SU-DHL-6 (cell line): ENCODE data around the gene OR6S1.
A peak's percentile ranks its signal among the peaks of the same experiment; 100 is the strongest.

Experiments
- H2AFZ ChIP-seq: fragments of 200-600 bp; sonication (generic); 2 replicates; pipeline ENCODE4 v1.6.1; 2014; ENCODE audit warnings: low read depth, mild to moderate bottlenecking, moderate library complexity, mixed read lengths, antibody characterized with exemption, low read length; ENCODE audit not compliant: severe bottlenecking
- H3F3A ChIP-seq: fragments of 200-600 bp; shearing (Covaris generic); 2 replicates; pipeline ENCODE4 v1.6.0; 2016; ENCODE audit warnings: antibody characterized with exemption, mild to moderate bottlenecking; ENCODE audit not compliant: insufficient read depth
- H3K27ac ChIP-seq: fragments of 200-600 bp; sonication (generic); 2 replicates; pipeline ENCODE4 v1.5.1; 2016; ENCODE audit warnings: low read depth, mild to moderate bottlenecking, low read length, moderate library complexity, mixed read lengths
- H3K27me3 ChIP-seq: fragments of 200-600 bp; sonication (generic), shearing (Covaris generic); 2 replicates; pipeline ENCODE4 v1.6.0; 2014; ENCODE audit warnings: mild to moderate bottlenecking, low read length
- H3K36me3 ChIP-seq: fragments of 200-600 bp; sonication (generic); 2 replicates; pipeline ENCODE4 v1.6.1; 2014; ENCODE audit warnings: mild to moderate bottlenecking, low read length, mixed read lengths
- H3K4me2 ChIP-seq: fragments of 300-600, 200-600 bp; shearing (Covaris generic), sonication (generic); 2 replicates; pipeline ENCODE4 v1.6.0; 2014; ENCODE audit warnings: low read length, low read depth, mild to moderate bottlenecking; ENCODE audit not compliant: poor library complexity, severe bottlenecking
- H3K4me3 ChIP-seq: fragments of 200-600 bp; sonication (generic); 2 replicates; pipeline ENCODE4 v1.5.1; 2014; ENCODE audit warnings: antibody characterized with exemption, low read length, mild to moderate bottlenecking, mixed read lengths; ENCODE audit not compliant: insufficient read depth, poor library complexity, severe bottlenecking
- H3K79me2 ChIP-seq: fragments of 200-600 bp; sonication (generic); 2 replicates; pipeline ENCODE4 v1.6.1; 2014; ENCODE audit warnings: mild to moderate bottlenecking, low read length, moderate library complexity; ENCODE audit not compliant: insufficient read depth
- H3K9ac ChIP-seq: fragments of 200-600 bp; sonication (generic); 2 replicates; pipeline ENCODE4 v1.7.0; 2014; ENCODE audit warnings: mild to moderate bottlenecking, low read length
- H3K9me2 ChIP-seq: fragments of 200-600 bp; sonication (generic); replicated peaks from 2 replicates; pipeline ENCODE4 v1.6.1; 2014; ENCODE audit warnings: low read length; ENCODE audit not compliant: insufficient read depth
- H3K9me3 ChIP-seq: fragments of 200-600 bp; sonication (generic); 2 replicates; pipeline ENCODE4 v1.6.1; 2014; ENCODE audit warnings: low read length, mixed read lengths; ENCODE audit not compliant: insufficient read depth
- H4K20me1 ChIP-seq: fragments of 200-600 bp; sonication (generic); 2 replicates; pipeline ENCODE4 v1.6.1; 2014; ENCODE audit warnings: low read depth, mild to moderate bottlenecking, antibody characterized with exemption, low read length, moderate library complexity, mixed read lengths
- EZH2phosphoT487 ChIP-seq: fragments of 200-600 bp; sonication (generic), shearing (Covaris generic); conservative IDR thresholded peaks from 2 replicates; pipeline ENCODE4 v1.6.1; 2018; ENCODE audit warnings: mild to moderate bottlenecking, antibody characterized with exemption, low read length, moderate library complexity, mixed read lengths
- TF ChIP-seq, protein P1 (sequence below): fragments of 200-600 bp; sonication (generic); IDR thresholded peaks from one replicate; pipeline ENCODE4 v1.5.1; 2017; ENCODE audit warnings: antibody characterized with exemption, mild to moderate bottlenecking, low read length, moderate library complexity; ENCODE audit not compliant: insufficient read depth, poor library complexity, severe bottlenecking

Gene OR6S1

DNA sequence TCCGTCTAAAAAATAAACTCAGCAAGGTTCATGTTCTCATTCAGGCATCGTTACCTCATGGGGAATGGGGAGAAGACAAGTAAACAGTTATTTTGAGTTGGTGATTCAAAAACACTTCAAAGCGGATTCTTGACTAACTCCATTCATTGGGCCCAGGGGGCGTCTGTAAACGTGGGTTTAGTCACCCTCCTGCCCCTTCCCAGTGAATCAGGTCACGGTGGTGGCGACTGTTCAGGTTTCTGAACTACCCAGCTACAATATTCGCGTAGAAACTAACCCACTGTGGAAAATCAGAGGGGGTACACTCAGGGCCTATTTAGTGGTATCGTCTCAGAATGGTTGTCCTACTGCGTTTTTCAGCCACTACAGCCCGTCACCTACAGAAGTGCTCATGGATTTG lies 15.2 kb downstream of the OR6S1 start:
- Histone ChIP-seq H3K27ac (no peak overlapping the region), H3K4me3 (no peak overlapping the region), H3K27me3 (no peaks in the 10 kb centered on the region), H3F3A (no peaks in the 10 kb centered on the region), H3K9me3 (no peaks in the 10 kb centered on the region), H3K79me2 (no peaks in the 10 kb centered on the region), H2AFZ (no peak overlapping the region), H3K9me2 (no peaks in the 10 kb centered on the region), H3K4me2 (no peak overlapping the region), H3K9ac (no peak overlapping the region), H3K36me3 (no peaks in the 10 kb centered on the region), H4K20me1 (no peaks in the 10 kb centered on the region)
- no peak for TF ChIP-seq EZH2phosphoT487
- TF ChIP-seq, protein P1, sequence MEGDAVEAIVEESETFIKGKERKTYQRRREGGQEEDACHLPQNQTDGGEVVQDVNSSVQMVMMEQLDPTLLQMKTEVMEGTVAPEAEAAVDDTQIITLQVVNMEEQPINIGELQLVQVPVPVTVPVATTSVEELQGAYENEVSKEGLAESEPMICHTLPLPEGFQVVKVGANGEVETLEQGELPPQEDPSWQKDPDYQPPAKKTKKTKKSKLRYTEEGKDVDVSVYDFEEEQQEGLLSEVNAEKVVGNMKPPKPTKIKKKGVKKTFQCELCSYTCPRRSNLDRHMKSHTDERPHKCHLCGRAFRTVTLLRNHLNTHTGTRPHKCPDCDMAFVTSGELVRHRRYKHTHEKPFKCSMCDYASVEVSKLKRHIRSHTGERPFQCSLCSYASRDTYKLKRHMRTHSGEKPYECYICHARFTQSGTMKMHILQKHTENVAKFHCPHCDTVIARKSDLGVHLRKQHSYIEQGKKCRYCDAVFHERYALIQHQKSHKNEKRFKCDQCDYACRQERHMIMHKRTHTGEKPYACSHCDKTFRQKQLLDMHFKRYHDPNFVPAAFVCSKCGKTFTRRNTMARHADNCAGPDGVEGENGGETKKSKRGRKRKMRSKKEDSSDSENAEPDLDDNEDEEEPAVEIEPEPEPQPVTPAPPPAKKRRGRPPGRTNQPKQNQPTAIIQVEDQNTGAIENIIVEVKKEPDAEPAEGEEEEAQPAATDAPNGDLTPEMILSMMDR, result no peak

DNA sequence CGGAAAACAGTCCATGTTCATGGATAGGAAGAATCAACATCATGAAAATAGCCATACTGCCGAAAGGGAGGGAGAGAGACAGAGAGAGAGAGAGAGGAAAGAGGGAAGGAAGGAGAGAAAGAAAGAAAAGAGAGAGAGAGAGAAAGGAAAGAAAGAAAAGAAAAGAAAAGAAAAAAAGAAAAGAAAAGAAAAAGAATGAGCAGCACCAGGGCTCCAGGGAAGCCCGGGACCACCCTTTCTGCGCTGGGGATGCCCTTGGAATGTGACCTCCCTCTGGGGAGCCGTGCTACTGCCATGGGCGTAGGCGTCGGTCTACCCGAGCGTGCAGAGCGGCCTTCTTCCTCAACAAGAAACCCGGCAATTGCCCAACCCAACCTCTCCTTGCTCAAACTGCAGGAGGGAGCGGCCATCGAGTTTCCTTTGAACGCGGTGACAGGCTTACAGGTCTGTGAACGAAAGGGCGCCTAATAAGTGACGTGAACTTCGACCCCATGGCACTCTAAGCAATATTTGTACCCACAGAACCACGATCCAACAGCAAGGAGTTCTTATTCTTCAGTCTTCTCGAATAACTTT lies 16.9 kb downstream of the OR6S1 start:
- no peaks in the 10 kb centered on the region for H4K20me1 ChIP-seq
- H3K9ac ChIP-seq, result no peak overlapping the region
- H3K9me3 ChIP-seq, result no peaks in the 10 kb centered on the region
- no peaks in the 10 kb centered on the region for H3K79me2 ChIP-seq
- H3K27me3 ChIP-seq, result no peaks in the 10 kb centered on the region
- H3K36me3 ChIP-seq, result no peaks in the 10 kb centered on the region
- no peak for TF ChIP-seq EZH2phosphoT487
- H3K4me3 ChIP-seq, result no peak overlapping the region
- H3K27ac ChIP-seq, result no peak overlapping the region
- H3K9me2 ChIP-seq, result no peaks in the 10 kb centered on the region
- H3K4me2 ChIP-seq, result peak overlapping the region; percentile 11
- H3F3A ChIP-seq, result no peaks in the 10 kb centered on the region
- no peak overlapping the region for H2AFZ ChIP-seq

DNA sequence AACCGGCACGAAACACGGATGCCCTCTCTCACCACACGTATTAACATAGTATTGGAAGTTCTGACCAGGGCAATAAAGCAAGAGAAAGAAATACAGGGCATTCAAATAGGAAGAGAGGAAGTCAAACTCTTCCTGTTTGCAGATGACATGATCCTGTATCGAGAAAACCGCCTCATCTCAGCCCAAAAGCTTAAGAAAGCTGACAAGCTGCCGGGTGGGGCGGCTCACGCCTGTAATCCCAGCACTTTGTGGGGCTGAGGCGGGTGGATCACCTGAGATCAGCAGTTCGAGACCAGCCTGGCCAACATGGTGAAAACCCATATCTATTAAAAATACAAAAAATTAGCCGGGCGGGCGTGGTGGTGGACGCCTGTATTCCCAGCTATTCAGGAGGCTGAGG lies 17.7 kb downstream of the OR6S1 start:
- Histone ChIP-seq H3K79me2 (no peaks in the 10 kb centered on the region), H3K27ac (no peak overlapping the region), H3K4me3 (no peak overlapping the region), H3K9ac (no peak overlapping the region), H3K27me3 (no peaks in the 10 kb centered on the region), H3K36me3 (no peaks in the 10 kb centered on the region), H3K9me2 (no peaks in the 10 kb centered on the region), H2AFZ (no peak overlapping the region), H3K9me3 (no peaks in the 10 kb centered on the region), H3F3A (no peaks in the 10 kb centered on the region), H3K4me2 (no peak overlapping the region), H4K20me1 (no peaks in the 10 kb centered on the region)
- TF ChIP-seq, protein P1, result no peak
- TF ChIP-seq EZH2phosphoT487, result no peak

DNA sequence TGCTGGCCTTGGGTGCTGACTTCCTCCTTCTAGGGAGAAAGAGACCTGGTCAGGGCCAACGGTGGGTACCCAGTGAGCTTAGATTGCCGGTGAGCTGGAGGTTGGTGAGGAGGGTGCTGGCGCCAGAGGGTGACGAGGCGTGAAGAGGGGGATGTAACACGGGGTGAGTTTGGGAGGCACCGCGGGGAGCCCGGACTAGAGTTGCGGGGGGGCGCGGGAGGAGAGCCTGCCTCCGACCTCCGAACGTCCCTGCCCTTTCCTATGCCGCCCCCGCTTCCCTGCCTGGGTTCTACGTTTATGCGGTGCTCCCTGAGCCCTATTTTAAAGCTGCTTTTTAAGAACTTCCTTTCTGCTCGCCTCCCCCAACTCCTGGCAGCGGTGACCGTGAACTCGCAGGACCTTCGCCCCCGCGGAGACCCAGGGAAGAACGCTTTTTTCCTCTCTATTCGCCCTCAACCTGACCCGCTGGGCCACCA lies 18.6 kb downstream of the OR6S1 start:
- H3K9ac ChIP-seq, result no peak overlapping the region
- no peak overlapping the region for H2AFZ ChIP-seq
- no peaks in the 10 kb centered on the region for H4K20me1 ChIP-seq
- H3K27ac ChIP-seq, result no peak overlapping the region
- H3K27me3 ChIP-seq, result no peaks in the 10 kb centered on the region
- no peak for TF ChIP-seq EZH2phosphoT487
- TF ChIP-seq, protein P1, result no peak
- H3K9me2 ChIP-seq, result no peaks in the 10 kb centered on the region
- no peaks in the 10 kb centered on the region for H3F3A ChIP-seq
- no peak overlapping the region for H3K4me3 ChIP-seq
- no peaks in the 10 kb centered on the region for H3K79me2 ChIP-seq
- no peak overlapping the region for H3K4me2 ChIP-seq
- H3K9me3 ChIP-seq, result no peaks in the 10 kb centered on the region
- H3K36me3 ChIP-seq, result no peaks in the 10 kb centered on the region
